Neural progenitor cell (in vitro differentiated cells): Measurements from ENCODE around the gene RPS2.

Experiments used
- EZH2phosphoT487 ChIP-seq: fragments of 200-600 bp; sonication (generic); IDR thresholded peaks from 2 replicates; pipeline ENCODE4 v1.6.1; 2017; ENCODE audit warnings: antibody characterized with exemption
- TF ChIP-seq, protein P1 (sequence below): fragments of 200-600 bp; sonication (generic); IDR thresholded peaks from 2 replicates; pipeline ENCODE4 v1.5.1; 2017; ENCODE audit warnings: antibody characterized with exemption, mild to moderate bottlenecking

DNA sequence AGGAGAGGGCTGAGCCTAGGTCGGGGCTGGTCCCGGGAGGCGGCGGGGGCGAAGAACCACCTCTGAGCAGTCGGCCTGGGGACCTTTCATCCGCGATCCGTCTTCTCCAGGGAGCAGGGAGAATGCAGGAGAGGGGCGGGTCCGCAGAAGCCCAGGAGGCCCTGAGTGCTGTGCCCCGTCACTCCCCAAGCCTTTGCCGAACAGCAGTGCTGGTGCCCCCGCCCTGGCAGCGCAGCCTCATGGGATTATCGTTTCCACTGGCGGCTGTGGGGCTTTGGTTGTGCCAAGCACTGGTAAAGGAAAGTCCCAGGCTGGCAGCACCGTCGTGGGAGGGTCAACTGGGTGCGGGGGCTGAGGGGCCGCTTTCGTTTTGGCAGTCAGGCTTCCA, 7.9 kb upstream of the RPS2 start:
- TF ChIP-seq, protein P1, sequence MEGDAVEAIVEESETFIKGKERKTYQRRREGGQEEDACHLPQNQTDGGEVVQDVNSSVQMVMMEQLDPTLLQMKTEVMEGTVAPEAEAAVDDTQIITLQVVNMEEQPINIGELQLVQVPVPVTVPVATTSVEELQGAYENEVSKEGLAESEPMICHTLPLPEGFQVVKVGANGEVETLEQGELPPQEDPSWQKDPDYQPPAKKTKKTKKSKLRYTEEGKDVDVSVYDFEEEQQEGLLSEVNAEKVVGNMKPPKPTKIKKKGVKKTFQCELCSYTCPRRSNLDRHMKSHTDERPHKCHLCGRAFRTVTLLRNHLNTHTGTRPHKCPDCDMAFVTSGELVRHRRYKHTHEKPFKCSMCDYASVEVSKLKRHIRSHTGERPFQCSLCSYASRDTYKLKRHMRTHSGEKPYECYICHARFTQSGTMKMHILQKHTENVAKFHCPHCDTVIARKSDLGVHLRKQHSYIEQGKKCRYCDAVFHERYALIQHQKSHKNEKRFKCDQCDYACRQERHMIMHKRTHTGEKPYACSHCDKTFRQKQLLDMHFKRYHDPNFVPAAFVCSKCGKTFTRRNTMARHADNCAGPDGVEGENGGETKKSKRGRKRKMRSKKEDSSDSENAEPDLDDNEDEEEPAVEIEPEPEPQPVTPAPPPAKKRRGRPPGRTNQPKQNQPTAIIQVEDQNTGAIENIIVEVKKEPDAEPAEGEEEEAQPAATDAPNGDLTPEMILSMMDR, result no peak
- TF ChIP-seq EZH2phosphoT487, result no peak
